GM21447 (cell line): Measurements from ENCODE around the gene NCK2.
A peak's percentile ranks its signal among the peaks of the same experiment; 100 is the strongest.

ENCODE experiments used
- ATAC-seq: cut with Tn5 transposase; IDR thresholded peaks from one replicate; pipeline ENCODE4 v1.9.1; 2021; ENCODE audit not compliant: unreplicated experiment

Gene NCK2

GRCh38 chr2:105734762-105735538, 9.8 kb upstream of the NCK2 start:
- no peak for ATAC-seq

GRCh38 chr2:105736145-105736544, 8.6 kb upstream of the NCK2 start:
- no peak for ATAC-seq

- ATAC-seq: no peak
These were observed 6.6 kb upstream of the NCK2 start for GRCh38 chr2:105737980-105738657.

GRCh38 chr2:105738658-105739241, 6.0 kb upstream of the NCK2 start:
- ATAC-seq: no peak

- ATAC-seq: no peak
These were observed 5.3 kb upstream of the NCK2 start for GRCh38 chr2:105739426-105739825.

GRCh38 chr2:105739944-105740530, 4.7 kb upstream of the NCK2 start:
- ATAC-seq: no peak

GRCh38 chr2:105741174-105741573, 3.5 kb upstream of the NCK2 start:
- no peak for ATAC-seq

GRCh38 chr2:105741617-105742016, 3.1 kb upstream of the NCK2 start:
- ATAC-seq: no peak

- ATAC-seq: peak; percentile 51
These were observed 412 bp upstream of the NCK2 start for GRCh38 chr2:105744091-105744908.

GRCh38 chr2:105746177-105747080, 1.7 kb downstream of the NCK2 start:
- peak; percentile 50 for ATAC-seq

GRCh38 chr2:105747254-105747894, 2.7 kb downstream of the NCK2 start:
- no peak for ATAC-seq

- no peak for ATAC-seq
These were observed 3.3 kb downstream of the NCK2 start for GRCh38 chr2:105747991-105748390.

- no peak for ATAC-seq
These were observed 3.9 kb downstream of the NCK2 start for GRCh38 chr2:105748566-105748965.

- ATAC-seq: no peak
These were observed 5.1 kb downstream of the NCK2 start for GRCh38 chr2:105749583-105750400.

- no peak for ATAC-seq
These were observed 6.0 kb downstream of the NCK2 start for GRCh38 chr2:105750735-105751134.

GRCh38 chr2:105751272-105751671, 6.6 kb downstream of the NCK2 start:
- ATAC-seq: no peak

GRCh38 chr2:105752691-105753358, 8.1 kb downstream of the NCK2 start:
- no peak for ATAC-seq

GRCh38 chr2:105753380-105753779, 8.7 kb downstream of the NCK2 start:
- ATAC-seq: no peak
